NCI-H2196 treated with DMSO at 0.1 percent for 48 hours (cell line): ENCODE results near the gene NEURL2.

Experiments used
- DNase-seq: peaks from one replicate; lab custom pipeline; 2025; ENCODE audit not compliant: unreplicated experiment; lab: John Stamatoyannopoulos, UW

The NEURL2 gene

DNA sequence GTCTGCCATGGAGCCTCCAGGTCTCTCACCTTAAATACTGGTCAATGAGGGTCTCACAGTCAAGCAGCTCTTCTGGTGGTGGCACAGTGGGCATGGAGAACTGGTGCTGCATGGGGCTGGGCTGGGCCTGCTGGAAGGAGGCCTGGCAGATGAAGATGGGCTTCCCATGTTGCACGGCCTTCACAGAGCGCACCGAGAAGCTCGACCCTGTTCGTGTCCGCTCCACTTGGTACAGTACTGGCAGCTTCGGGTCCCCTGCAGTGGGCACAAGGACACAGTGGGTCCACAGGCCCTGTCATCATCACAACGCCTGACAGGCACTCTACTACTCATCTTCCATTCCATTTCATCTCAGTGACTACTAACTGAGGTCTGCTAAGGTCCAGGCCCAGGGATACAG, 42.6 kb downstream of the NEURL2 start:
- no peak for DNase-seq

DNA sequence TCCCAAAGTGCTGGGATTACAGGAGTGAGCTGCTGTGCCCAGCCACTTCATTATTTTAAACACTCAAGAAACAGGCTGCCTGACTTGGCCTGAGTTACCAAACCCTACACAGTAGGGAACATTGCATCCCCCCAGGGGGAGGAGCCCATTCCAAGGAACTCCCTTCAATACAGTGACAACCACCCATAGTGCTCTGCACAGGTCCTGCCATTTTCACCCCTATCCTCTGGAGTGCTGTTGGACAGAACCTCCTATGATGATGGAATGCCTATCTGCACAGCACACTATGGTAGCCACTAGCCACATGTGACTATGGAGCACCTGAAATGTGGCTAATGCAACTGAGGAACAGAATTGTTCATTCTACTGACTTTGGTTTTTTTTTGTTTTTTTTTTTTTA, 45.6 kb downstream of the NEURL2 start:
- DNase-seq, result no peak

DNA sequence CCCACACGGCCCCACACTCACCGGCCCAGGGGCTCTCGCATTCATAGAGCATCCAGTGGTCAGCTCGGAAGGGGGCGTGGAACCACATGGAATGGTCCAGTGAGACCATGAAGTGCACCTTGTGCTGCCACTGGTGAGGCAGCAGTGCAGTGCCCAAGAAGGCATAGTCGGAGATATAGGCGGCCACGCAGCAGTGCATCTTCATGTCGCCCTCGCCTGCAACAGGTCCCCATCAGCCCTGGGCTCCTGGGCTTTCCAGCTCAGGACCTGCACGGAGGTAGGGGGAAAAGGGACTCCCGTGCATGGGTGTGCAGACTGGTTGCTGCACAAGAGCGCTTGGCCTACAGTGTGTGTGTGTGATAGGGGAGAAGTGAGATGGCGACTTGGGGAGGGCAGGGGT, 47.5 kb downstream of the NEURL2 start:
- no peak for DNase-seq

DNA sequence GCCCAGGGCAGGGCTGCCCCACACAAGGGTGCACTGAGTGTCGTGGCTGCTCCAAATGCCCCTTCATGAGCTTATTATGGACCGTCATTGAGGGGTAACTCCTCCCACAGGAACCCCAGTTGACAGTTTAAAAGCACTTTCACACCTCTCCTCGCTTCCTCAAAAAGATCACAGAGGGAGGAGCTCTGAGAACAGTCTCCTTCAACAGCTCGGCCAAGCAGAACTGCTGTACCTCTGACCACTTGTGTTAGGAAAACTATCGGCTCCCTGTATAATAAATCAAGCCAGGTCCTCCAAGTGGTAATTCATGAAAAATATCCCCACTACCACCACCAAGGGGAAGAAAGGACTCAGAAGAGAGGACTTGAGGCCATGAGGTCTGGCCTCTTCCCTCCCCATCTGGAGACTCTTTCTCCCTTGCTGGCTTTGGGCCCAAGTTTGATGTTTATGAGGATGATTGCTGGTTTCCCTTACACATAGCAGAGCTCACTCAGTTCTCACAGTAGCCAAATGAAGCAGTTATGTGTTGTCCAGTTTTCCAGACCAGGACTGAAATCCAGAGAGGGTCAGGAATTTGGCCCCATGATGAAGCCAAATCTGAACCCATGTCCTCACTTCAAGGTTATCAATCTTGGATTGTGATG, 48.7 kb downstream of the NEURL2 start:
- no peak for DNase-seq

DNA sequence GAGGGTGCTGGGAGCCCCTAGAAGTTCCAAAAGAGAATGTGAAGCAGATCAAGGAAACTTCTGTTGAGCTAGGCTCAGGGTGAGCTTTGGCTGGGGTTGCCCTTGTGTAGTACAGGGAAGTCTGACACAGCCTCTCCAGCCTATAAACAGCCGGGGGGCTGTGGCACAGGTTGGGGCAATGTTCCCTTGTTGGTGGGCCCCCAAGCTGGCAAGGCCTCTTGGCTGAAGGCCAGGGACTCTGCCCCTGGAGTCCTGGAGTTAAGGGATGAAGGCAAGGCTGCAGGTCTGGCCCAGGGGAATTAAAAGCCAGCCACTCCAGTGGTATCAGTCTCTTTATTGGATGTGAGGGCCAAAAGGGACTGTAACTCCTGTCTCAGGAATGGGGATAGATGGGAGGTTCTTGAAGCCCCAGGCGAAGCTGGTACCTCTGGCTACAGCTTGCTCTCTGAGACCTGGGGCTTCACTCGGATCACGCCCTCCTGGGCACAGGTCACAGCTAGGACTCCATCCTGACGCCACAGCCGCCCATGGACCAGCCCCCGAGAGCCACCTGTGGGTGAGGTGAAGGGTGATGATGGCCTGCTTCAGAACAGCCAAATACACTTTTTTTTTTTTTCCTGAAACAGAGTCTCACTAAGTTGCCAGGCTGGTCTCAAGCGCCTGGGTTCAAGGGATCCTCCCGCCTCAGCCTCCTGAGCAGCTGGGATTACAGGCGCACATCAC, 49.4 kb downstream of the NEURL2 start:
- no peak for DNase-seq

DNA sequence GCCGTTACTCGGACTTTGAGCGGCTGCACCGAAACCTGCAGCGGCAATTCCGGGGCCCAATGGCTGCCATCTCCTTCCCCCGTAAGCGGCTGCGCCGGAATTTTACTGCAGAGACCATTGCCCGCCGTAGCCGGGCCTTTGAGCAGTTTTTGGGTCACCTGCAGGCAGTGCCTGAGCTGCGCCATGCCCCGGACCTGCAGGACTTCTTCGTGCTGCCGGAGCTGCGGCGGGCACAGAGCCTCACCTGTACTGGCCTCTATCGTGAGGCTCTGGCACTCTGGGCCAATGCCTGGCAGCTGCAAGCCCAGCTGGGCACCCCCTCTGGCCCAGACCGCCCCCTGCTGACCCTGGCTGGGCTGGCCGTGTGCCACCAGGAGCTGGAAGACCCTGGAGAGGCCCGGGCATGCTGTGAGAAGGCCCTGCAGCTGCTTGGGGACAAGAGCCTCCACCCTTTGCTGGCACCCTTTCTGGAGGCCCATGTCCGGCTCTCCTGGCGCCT, 50.3 kb downstream of the NEURL2 start:
- no peak for DNase-seq
